Mesenchymal stem cell (in vitro differentiated cells and primary cell): ENCODE measurements around the gene PRICKLE1.

Experiments
- DNase-seq: peaks from one replicate; pipeline ENCODE4 v3.0.0-alpha.2; 2013
- H2AFZ ChIP-seq: one replicate; pipeline ENCODE4 v1.6.1; 2013; ENCODE audit warnings: low read depth, mild to moderate bottlenecking, control low read depth, inconsistent platforms, low read length, moderate library complexity
- H2AK5ac ChIP-seq: 2 replicates; pipeline ENCODE4 v1.6.1; 2013; ENCODE audit warnings: low read length, moderate library complexity, mild to moderate bottlenecking, inconsistent platforms; ENCODE audit not compliant: severe bottlenecking
- H2BK120ac ChIP-seq: one replicate; pipeline ENCODE4 v1.6.1; 2013; ENCODE audit warnings: low read depth, mild to moderate bottlenecking, inconsistent platforms, low read length, moderate library complexity
- H2BK12ac ChIP-seq, 2 experiments: one replicate each; pipeline ENCODE4 v1.6.1; 2013; ENCODE audit warnings: inconsistent platforms in 2 of 2, low read length in 2 of 2, mild to moderate bottlenecking in 2 of 2, moderate library complexity in 2 of 2, control low read depth in 1 of 2
- H2BK15ac ChIP-seq: one replicate; pipeline ENCODE4 v1.6.1; 2013; ENCODE audit warnings: mild to moderate bottlenecking, low read depth, inconsistent platforms; ENCODE audit not compliant: poor library complexity, severe bottlenecking
- H2BK5ac ChIP-seq: 2 replicates; pipeline ENCODE4 v1.6.1; 2013; ENCODE audit warnings: low read depth, mild to moderate bottlenecking, low read length, control low read depth, inconsistent platforms; ENCODE audit not compliant: poor library complexity, severe bottlenecking
- H3K14ac ChIP-seq, 2 experiments: one replicate each; pipeline ENCODE4 v1.6.1; 2013; ENCODE audit warnings: inconsistent platforms in 2 of 2, low read length in 2 of 2, control low read depth in 1 of 2, mild to moderate bottlenecking in 1 of 2, moderate library complexity in 1 of 2
- H3K18ac ChIP-seq, 2 experiments: one replicate each; pipeline ENCODE4 v1.6.1; 2013; ENCODE audit warnings: inconsistent platforms in 2 of 2, low read length in 2 of 2, control low read depth in 1 of 2, low read depth in 1 of 2, mild to moderate bottlenecking in 1 of 2
- H3K23ac ChIP-seq, 2 experiments: one replicate each; pipeline ENCODE4 v1.6.1; 2013; ENCODE audit warnings: inconsistent platforms in 2 of 2, low read length in 2 of 2, mild to moderate bottlenecking in 2 of 2, moderate library complexity in 2 of 2, control low read depth in 1 of 2
- H3K27ac ChIP-seq: 2 replicates; pipeline ENCODE4 v1.5.1; 2013; ENCODE audit warnings: mild to moderate bottlenecking, moderate library complexity, low read length, control low read depth, inconsistent platforms; ENCODE audit not compliant: poor library complexity, severe bottlenecking
- H3K27me3 ChIP-seq, 2 experiments: 2 replicates each; pipeline versions ENCODE4 v1.6.1 to v1.7.0; 2013; ENCODE audit warnings: low read length in 2 of 2, mild to moderate bottlenecking in 2 of 2, moderate library complexity in 2 of 2, control low read depth in 1 of 2, inconsistent platforms in 1 of 2; ENCODE audit not compliant: control insufficient read depth in 1 of 2, insufficient read depth in 1 of 2
- H3K36me3 ChIP-seq, 2 experiments: 2 replicates each; pipeline versions ENCODE4 v1.6.1 to v1.7.0; 2013; ENCODE audit warnings: low read length in 2 of 2, control low read depth in 1 of 2, inconsistent platforms in 1 of 2, low read depth in 1 of 2, mild to moderate bottlenecking in 1 of 2; ENCODE audit not compliant: insufficient read depth in 2 of 2, control insufficient read depth in 1 of 2
- H3K4ac ChIP-seq, 2 experiments: one replicate each; pipeline ENCODE4 v1.6.1; 2013; ENCODE audit warnings: inconsistent platforms in 2 of 2, low read length in 2 of 2, mild to moderate bottlenecking in 2 of 2, moderate library complexity in 2 of 2, control low read depth in 1 of 2, low read depth in 1 of 2
- H3K4me1 ChIP-seq: 2 replicates; pipeline ENCODE4 v1.6.1; 2013; ENCODE audit warnings: low read depth, low read length, control low read depth; ENCODE audit not compliant: control insufficient read depth, insufficient read depth
- H3K4me2 ChIP-seq: 2 replicates; pipeline ENCODE4 v1.6.1; 2013; ENCODE audit warnings: low read length, mild to moderate bottlenecking, inconsistent platforms; ENCODE audit not compliant: poor library complexity, severe bottlenecking
- H3K4me3 ChIP-seq, 2 experiments: 2 replicates each; pipeline versions ENCODE4 v1.5.1 to v1.7.0; 2013; ENCODE audit warnings: low read length in 2 of 2, mild to moderate bottlenecking in 2 of 2, control low read depth in 1 of 2, low read depth in 1 of 2; ENCODE audit not compliant: insufficient read depth in 1 of 2
- H3K79me1 ChIP-seq: replicated peaks from 2 replicates; pipeline ENCODE4 v1.6.1; 2013; ENCODE audit warnings: mild to moderate bottlenecking, control low read depth, low read length, inconsistent platforms; ENCODE audit not compliant: poor library complexity, severe bottlenecking
- H3K9ac ChIP-seq: 2 replicates; pipeline ENCODE4 v1.7.0; 2013; ENCODE audit warnings: mild to moderate bottlenecking, low read length, moderate library complexity
- H3K9me3 ChIP-seq: 2 replicates; pipeline ENCODE4 v1.7.0; 2013; ENCODE audit warnings: mild to moderate bottlenecking, low read length; ENCODE audit not compliant: control insufficient read depth
- H4K8ac ChIP-seq: one replicate; pipeline ENCODE4 v1.6.1; 2013; ENCODE audit warnings: inconsistent platforms, mild to moderate bottlenecking, low read length, moderate library complexity
- H4K91ac ChIP-seq: one replicate; pipeline ENCODE4 v1.6.1; 2013; ENCODE audit warnings: mild to moderate bottlenecking, low read length, inconsistent platforms
- WGBS: methylation state at CpG from one replicate; pipeline ENCODE4 v1.1.7; 2013; ENCODE audit warnings: mixed read lengths; 5-methylcytosine and 5-hydroxymethylcytosine counted together

Gene PRICKLE1

GRCh38 chr12:42469355-42470175 is 120.0 kb downstream of the PRICKLE1 start:
- no peak overlapping the region for H3K18ac ChIP-seq
- no peak for DNase-seq
- H3K4me3 ChIP-seq = no peak overlapping the region

GRCh38 chr12:42468921-42469320 is 120.6 kb downstream of the PRICKLE1 start:
- Histone ChIP-seq H3K18ac (no peak overlapping the region), H3K14ac (no peak overlapping the region), H4K91ac (no peak overlapping the region), H2BK5ac (no peak overlapping the region), H2AFZ (no peak overlapping the region), H3K4me2 (no peak overlapping the region), H3K36me3 (peaks cover 30 to 78% of the 10 kb centered on the region in 2 experiments), H3K27me3 (no peaks in the 10 kb centered on the region), H3K4ac (no peak overlapping the region), H3K27ac (peak overlapping the region; percentile 61), H4K8ac (no peak overlapping the region), H2BK12ac (no peak overlapping the region), H3K4me3 (no peak overlapping the region), H3K9ac (no peak overlapping the region), H2AK5ac (no peak overlapping the region), H2BK15ac (no peak overlapping the region), H3K4me1 (peaks cover 12% of the 10 kb centered on the region), H3K79me1 (peaks cover 7% of the 10 kb centered on the region), H3K9me3 (no peaks in the 10 kb centered on the region), H2BK120ac (no peak overlapping the region), H3K23ac (no peak overlapping the region)
- 89% methylated on average over 3 of the region's 3 CpGs for WGBS
- no peak for DNase-seq

More at GRCh38 chr12:42469355-42470175, 120.0 kb downstream of the PRICKLE1 start:
- Histone ChIP-seq H3K23ac (no peak overlapping the region), H2BK120ac (no peak overlapping the region), H3K4me1 (peaks cover 12% of the 10 kb centered on the region), H3K79me1 (peaks cover 7% of the 10 kb centered on the region), H4K8ac (no peak overlapping the region), H3K14ac (peak overlapping the region in 1 of 2 experiments; percentile 65), H2BK5ac (no peak overlapping the region), H3K4me2 (no peak overlapping the region), H3K27ac (peak overlapping the region; percentile 61), H3K27me3 (no peaks in the 10 kb centered on the region), H2BK15ac (no peak overlapping the region), H3K9me3 (no peaks in the 10 kb centered on the region), H2AFZ (no peak overlapping the region), H3K4ac (no peak overlapping the region), H2AK5ac (no peak overlapping the region), H3K9ac (no peak overlapping the region), H4K91ac (no peak overlapping the region), H3K36me3 (peaks cover 24 to 72% of the 10 kb centered on the region in 2 experiments), H2BK12ac (no peak overlapping the region)
- 96% methylated on average over 4 of the region's 7 CpGs for WGBS

- Histone ChIP-seq H3K27ac (peak overlapping the region; percentile 61), H3K23ac (no peak overlapping the region), H3K14ac (no peak overlapping the region), H3K36me3 (peaks cover 34 to 84% of the 10 kb centered on the region in 2 experiments), H3K4me3 (no peak overlapping the region), H3K4me2 (no peak overlapping the region), H2AK5ac (no peak overlapping the region), H3K9ac (no peak overlapping the region), H2BK12ac (no peak overlapping the region), H2BK15ac (no peak overlapping the region), H2AFZ (no peak overlapping the region), H3K27me3 (no peaks in the 10 kb centered on the region), H3K4ac (no peak overlapping the region), H4K8ac (no peak overlapping the region), H3K4me1 (peaks cover 12% of the 10 kb centered on the region), H2BK5ac (no peak overlapping the region), H3K9me3 (no peaks in the 10 kb centered on the region), H4K91ac (no peak overlapping the region), H3K18ac (no peak overlapping the region), H2BK120ac (no peak overlapping the region), H3K79me1 (peaks cover 7% of the 10 kb centered on the region)
- DNase-seq = no peak
- WGBS = 88% methylated on average over 4 of the region's 9 CpGs
These were observed 121.2 kb downstream of the PRICKLE1 start for GRCh38 chr12:42468341-42468821.

DNA sequence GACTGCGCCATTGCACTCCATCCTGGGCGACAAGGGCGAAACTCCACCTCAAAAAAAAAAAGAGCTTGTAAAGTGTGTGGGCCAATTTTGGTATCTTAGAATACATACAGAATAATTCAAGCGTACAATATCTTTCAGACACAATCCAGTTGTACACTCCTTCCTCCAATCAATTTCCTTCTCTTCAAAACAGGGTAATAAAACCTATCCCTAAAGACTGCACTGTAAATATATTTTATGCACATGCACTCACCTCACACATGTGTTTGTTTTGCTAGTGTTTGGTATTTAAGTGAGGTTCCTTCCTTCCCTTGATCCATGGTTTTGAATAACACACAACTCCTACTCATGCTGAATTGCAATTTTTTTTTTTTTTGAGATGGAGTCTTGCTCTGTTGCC is 125.9 kb downstream of the PRICKLE1 start:
- WGBS = 91% methylated on average over 1 of the region's 4 CpGs
- H3K4ac ChIP-seq = no peak overlapping the region
- H3K79me1 ChIP-seq = peaks cover 13% of the 10 kb centered on the region
- H3K4me2 ChIP-seq = no peak overlapping the region
- H4K91ac ChIP-seq = no peak overlapping the region
- no peaks in the 10 kb centered on the region for H3K9me3 ChIP-seq
- no peak overlapping the region for H2AK5ac ChIP-seq
- H4K8ac ChIP-seq = no peak overlapping the region
- DNase-seq = no peak
- H3K27ac ChIP-seq = no peak overlapping the region
- H3K9ac ChIP-seq = no peak overlapping the region
- no peak overlapping the region for H2AFZ ChIP-seq
- no peak overlapping the region for H2BK5ac ChIP-seq
- no peak overlapping the region for H2BK12ac ChIP-seq
- H3K4me1 ChIP-seq = peaks cover 3% of the 10 kb centered on the region
- no peak overlapping the region for H3K23ac ChIP-seq
- no peak overlapping the region for H3K14ac ChIP-seq
- no peak overlapping the region for H3K18ac ChIP-seq
- no peaks in the 10 kb centered on the region for H3K27me3 ChIP-seq
- H3K4me3 ChIP-seq = no peak overlapping the region
- no peak overlapping the region for H2BK15ac ChIP-seq
- peaks cover 55 to 94% of the 10 kb centered on the region in 2 experiments for H3K36me3 ChIP-seq
- H2BK120ac ChIP-seq = no peak overlapping the region
